ENCODE data around the gene IL34. TPM values are rescaled to one million over a fixed set of nuclear protein-coding genes. Genes with fewer than 3 reads are reported as not detected.

The IL34 gene
- total RNA-seq, 1 experiment from 2014 or later, result 4.4 TPM

GRCh38 chr16:70702624-70703023 is 56.3 kb downstream of the IL34 start:
- H3K18ac ChIP-seq (ENCODE audit: insufficient read length, low read depth, low read length), result no peak overlapping the region
- H3K79me2 ChIP-seq (ENCODE audit: insufficient read depth, low read length), result no peaks in the 10 kb centered on the region
- Mint-ChIP-seq H3K4me1 (peaks cover 27 to 33% of the 10 kb centered on the region in 2 experiments), H3K27me3 (ENCODE audit: low read depth) (no peaks in the 10 kb centered on the region; the same call in 1 of the 2 replicates), H3K9me3 (no peaks in the 10 kb centered on the region; a peak in 1 of 5 replicates), H3K36me3 (ENCODE audit: insufficient read depth in 1 of 3, low read depth in 3 of 3) (peaks cover 4 to 10% (median 6%) of the 10 kb centered on the region in 3 experiments; a peak in 3 of 7 replicates), H3K4me3 (no peak overlapping the region), H3K27ac (peak overlapping the region; percentile 40 to 81 (median 53); a peak in 3 of 7 replicates)
- no peaks in the 10 kb centered on the region for H3K79me1 ChIP-seq (ENCODE audit: insufficient read depth, low read depth, low read length, poor library complexity, severe bottlenecking)
- H3K9me3 ChIP-seq (ENCODE audit: control insufficient read depth, low read depth, low read length), result no peaks in the 10 kb centered on the region
- no peak for TF ChIP-seq CTCF (conservative IDR thresholded peaks at IDR 0.05)
- no peak overlapping the region for H3K23ac ChIP-seq (ENCODE audit: insufficient read length, low read depth, low read length)
- no peak overlapping the region for H3K27ac ChIP-seq (ENCODE audit: insufficient read length, low read depth, low read length)
- no peak overlapping the region for H3K4ac ChIP-seq (ENCODE audit: low read depth, low read length)
- H3K9ac ChIP-seq (ENCODE audit: extremely low read depth, insufficient read length, low read length), result no peak overlapping the region
- no peak overlapping the region for H3T11ph ChIP-seq (ENCODE audit: low read length)
- H4K20me1 ChIP-seq (ENCODE audit: control insufficient read depth, insufficient read depth, insufficient read length), result no peaks in the 10 kb centered on the region
- H2AFZ ChIP-seq (ENCODE audit: low read length), result no peak overlapping the region
- H2BK120ac ChIP-seq (ENCODE audit: low read depth, low read length, poor library complexity, severe bottlenecking), result no peak overlapping the region
- no peak overlapping the region for H2BK15ac ChIP-seq (ENCODE audit: low read depth, low read length)
- no peak overlapping the region for H4K5ac ChIP-seq (ENCODE audit: insufficient read length, low read depth, low read length)
- H2BK5ac ChIP-seq (ENCODE audit: insufficient read length, low read length), result no peak overlapping the region
- H2BK12ac ChIP-seq (ENCODE audit: insufficient read length, low read depth, low read length), result no peak overlapping the region
- no peak overlapping the region for H3K4me2 ChIP-seq (ENCODE audit: insufficient read depth, insufficient read length, low read length)
- no peak overlapping the region for H4K8ac ChIP-seq (replicated peaks; ENCODE audit: insufficient read length, low read depth, low read length)
- H3K23me2 ChIP-seq (ENCODE audit: insufficient read length, low read depth, low read length, poor library complexity, severe bottlenecking), result no peaks in the 10 kb centered on the region
- H3K27me3 ChIP-seq (ENCODE audit: insufficient read depth, low read length), result no peaks in the 10 kb centered on the region
- WGBS (ENCODE audit: extremely low coverage, insufficient read length, low lambda C conversion rate), result no CpG with 5 or more reads among the region's 8 CpGs
- H3K56ac ChIP-seq (ENCODE audit: insufficient read length, low read depth, low read length), result no peak overlapping the region
- no peak overlapping the region for H4K91ac ChIP-seq (ENCODE audit: insufficient read length, low read depth, low read length)
- H2AK5ac ChIP-seq (ENCODE audit: insufficient read length, low read length), result no peak overlapping the region
- H2BK20ac ChIP-seq (ENCODE audit: low read depth, low read length, poor library complexity, severe bottlenecking), result no peak overlapping the region
- DNase-seq, result no peak
- no peak overlapping the region for H3K14ac ChIP-seq (ENCODE audit: insufficient read depth, low read length)
- peaks cover 2% of the 10 kb centered on the region; the same call in 1 of the 2 replicates for H3K4me1 ChIP-seq (ENCODE audit: insufficient read depth, low read length)

All from H9 (cell line).